SK-N-MC (cell line): ENCODE measurements around the gene TMEM45A.

Experiments used
- EZH2 ChIP-seq: fragments of 200-600 bp; sonication (generic); IDR thresholded peaks from one replicate; pipeline ENCODE4 v1.6.1; 2017; ENCODE audit warnings: antibody characterized with exemption
- FOXP2 ChIP-seq: optimal IDR thresholded peaks from 2 replicates; pipeline ENCODE3; 2011; ENCODE audit warnings: mild to moderate bottlenecking, moderate library complexity; ENCODE audit not compliant: insufficient read depth; ENCODE audit errors: extremely low read length, control extremely low read depth
- POLR2AphosphoS5 ChIP-seq: IDR thresholded peaks from 2 replicates; pipeline ENCODE4 v1.6.1; 2012; ENCODE audit warnings: mild to moderate bottlenecking, low read depth, low read length, borderline replicate concordance

DNA sequence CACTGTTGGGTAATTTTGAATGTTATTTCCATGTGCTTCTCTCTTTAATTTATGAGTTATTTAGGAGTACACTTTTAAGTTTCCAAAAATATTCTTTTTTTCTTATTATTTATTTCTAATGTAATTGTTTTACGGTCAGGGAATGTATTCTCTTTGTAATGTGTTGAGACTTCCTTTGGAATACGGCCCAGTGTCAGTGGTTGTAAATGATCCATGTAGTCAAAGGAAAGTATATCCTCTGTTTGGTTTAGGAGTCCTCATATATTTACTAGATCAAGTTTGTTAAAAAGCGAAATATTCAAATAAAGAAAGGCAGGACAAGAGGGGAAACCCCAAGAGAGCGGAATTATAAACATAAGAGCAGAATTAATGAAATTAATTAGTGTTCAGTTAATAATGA is 68.0 kb downstream of the TMEM45A start:
- TF ChIP-seq EZH2, result no peak
- TF ChIP-seq POLR2AphosphoS5, result no peak
- no peak for TF ChIP-seq FOXP2
